Measurements from ENCODE around the gene OR13H1.

DNA sequence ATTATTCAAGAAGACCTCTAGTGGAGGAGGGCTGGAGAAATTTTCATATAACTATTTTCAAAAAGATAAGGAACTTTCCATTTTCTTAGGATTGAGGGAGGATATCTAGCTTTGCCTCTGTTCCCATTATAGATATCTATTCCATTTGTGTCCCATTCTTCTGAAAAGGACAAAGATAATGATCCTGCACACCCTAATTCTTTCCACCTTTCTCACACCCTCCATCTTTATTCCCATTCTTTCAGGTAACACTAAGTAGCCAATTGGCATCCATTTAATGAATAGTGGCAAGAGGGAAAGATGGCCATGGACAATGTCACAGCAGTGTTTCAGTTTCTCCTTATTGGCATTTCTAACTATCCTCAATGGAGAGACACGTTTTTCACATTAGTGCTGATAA, at the start of gene OR13H1:
- TF ChIP-seq, protein P1, sequence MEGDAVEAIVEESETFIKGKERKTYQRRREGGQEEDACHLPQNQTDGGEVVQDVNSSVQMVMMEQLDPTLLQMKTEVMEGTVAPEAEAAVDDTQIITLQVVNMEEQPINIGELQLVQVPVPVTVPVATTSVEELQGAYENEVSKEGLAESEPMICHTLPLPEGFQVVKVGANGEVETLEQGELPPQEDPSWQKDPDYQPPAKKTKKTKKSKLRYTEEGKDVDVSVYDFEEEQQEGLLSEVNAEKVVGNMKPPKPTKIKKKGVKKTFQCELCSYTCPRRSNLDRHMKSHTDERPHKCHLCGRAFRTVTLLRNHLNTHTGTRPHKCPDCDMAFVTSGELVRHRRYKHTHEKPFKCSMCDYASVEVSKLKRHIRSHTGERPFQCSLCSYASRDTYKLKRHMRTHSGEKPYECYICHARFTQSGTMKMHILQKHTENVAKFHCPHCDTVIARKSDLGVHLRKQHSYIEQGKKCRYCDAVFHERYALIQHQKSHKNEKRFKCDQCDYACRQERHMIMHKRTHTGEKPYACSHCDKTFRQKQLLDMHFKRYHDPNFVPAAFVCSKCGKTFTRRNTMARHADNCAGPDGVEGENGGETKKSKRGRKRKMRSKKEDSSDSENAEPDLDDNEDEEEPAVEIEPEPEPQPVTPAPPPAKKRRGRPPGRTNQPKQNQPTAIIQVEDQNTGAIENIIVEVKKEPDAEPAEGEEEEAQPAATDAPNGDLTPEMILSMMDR (IDR thresholded peaks at IDR 0.05): no peak
- TF ChIP-seq POLR2A (IDR thresholded peaks at IDR 0.05): no peak
